CD4-positive, alpha-beta memory T cell (primary cell): ENCODE measurements around the gene RTP3. TPM values are rescaled to one million over a fixed set of nuclear protein-coding genes. Genes with fewer than 3 reads are reported as not detected.
A peak's percentile ranks its signal among the peaks of the same experiment; 100 is the strongest.

ENCODE experiments used
- CTCF ChIA-PET: fragments of 350-600 bp; sonication (Branson Sonifier 250); formaldehyde crosslinking; loops from one replicate; lab custom pipeline; 2021; ENCODE audit warnings: inconsistent platforms; ENCODE audit not compliant: partially characterized antibody; lab: Charles Lee
- POLR2A ChIA-PET: fragments of 350-600 bp; sonication (Branson Sonifier 250); formaldehyde crosslinking; loops from one replicate; lab custom pipeline; 2021; ENCODE audit not compliant: partially characterized antibody; lab: Charles Lee
- DNase-seq, 5 donors: peaks; one replicate each; pipeline versions ENCODE4 v3.0.0 to v3.0.0-alpha.2; 2020 to 2022; ENCODE audit warnings: mixed read lengths in 1 of 5
- H3K27ac ChIP-seq: one replicate; pipeline ENCODE4 v1.7.0; 2013; ENCODE audit warnings: low read depth, low read length
- H3K27me3 ChIP-seq: 2 replicates; pipeline ENCODE4 v1.7.0; 2013; ENCODE audit warnings: mild to moderate bottlenecking, low read length, moderate library complexity; ENCODE audit not compliant: insufficient read depth
- H3K36me3 ChIP-seq: 2 replicates; pipeline ENCODE4 v1.7.0; 2013; ENCODE audit warnings: mild to moderate bottlenecking, low read length, moderate library complexity; ENCODE audit not compliant: insufficient read depth
- H3K4me1 ChIP-seq: 2 replicates; pipeline ENCODE4 v1.7.0; 2013; ENCODE audit warnings: mild to moderate bottlenecking, low read length, moderate library complexity; ENCODE audit not compliant: insufficient read depth
- H3K4me3 ChIP-seq, 2 donors: one replicate each; pipeline ENCODE4 v1.7.0; 2013; ENCODE audit warnings: low read length in 2 of 2, mild to moderate bottlenecking in 1 of 2
- H3K9me3 ChIP-seq, 2 donors: one replicate each; pipeline ENCODE4 v1.7.0; 2013; ENCODE audit warnings: low read length in 2 of 2, control low read depth in 1 of 2; ENCODE audit not compliant: control insufficient read depth in 1 of 2
- H3K27ac Mint-ChIP-seq, 7 donors: one replicate each; pipeline ENCODE4 v1.8.0; 2020 to 2021; ENCODE audit warnings: mixed read lengths in 7 of 7, mild to moderate bottlenecking in 6 of 7, inconsistent platforms in 3 of 7, moderate library complexity in 3 of 7
- H3K27me3 Mint-ChIP-seq, 2 donors: one replicate each; pipeline ENCODE4 v1.8.0; 2020 to 2021; ENCODE audit warnings: mixed read lengths in 2 of 2
- H3K36me3 Mint-ChIP-seq, 2 donors: one replicate each; pipeline ENCODE4 v1.8.0; 2020 to 2021; ENCODE audit warnings: mixed read lengths in 2 of 2, inconsistent platforms in 1 of 2, mild to moderate bottlenecking in 1 of 2
- H3K4me1 Mint-ChIP-seq, 4 donors: one replicate each; pipeline ENCODE4 v1.8.0; 2020 to 2021; ENCODE audit warnings: mixed read lengths in 4 of 4, mild to moderate bottlenecking in 1 of 4
- H3K4me3 Mint-ChIP-seq, 8 donors: one replicate each; pipeline ENCODE4 v1.8.0; 2020 to 2021; ENCODE audit warnings: mixed read lengths in 8 of 8, mild to moderate bottlenecking in 7 of 8, moderate library complexity in 6 of 8, inconsistent platforms in 3 of 8
- H3K9me3 Mint-ChIP-seq, 8 donors: one replicate each; pipeline ENCODE4 v1.8.0; 2020 to 2021; ENCODE audit warnings: mixed read lengths in 8 of 8, mild to moderate bottlenecking in 5 of 8, inconsistent platforms in 3 of 8, moderate library complexity in 1 of 8
- intact Hi-C: fragments of 100-400 bp; cut with micrococcal nuclease; formaldehyde crosslinking; loops from one replicate; pipeline ENCODE4 v1.15.1; 2023
- polyA plus RNA-seq, 2 donors: library from polyadenylated mRNA; unstranded; fragments of 300-500 nt; fragmentation: Illumina TruSeq; gene quantifications; one replicate each; pipeline ENCODE4 v1.2.3, GENCODE V29; 2021
- total RNA-seq, 2 experiments: library from RNA; stranded (reverse); gene quantifications; one replicate each; pipeline ENCODE4 v1.2.3, GENCODE V29; 2021

RTP3 gene
- total and polyA plus RNA-seq, 4 experiments from 2014 or later = not detected

GRCh38 chr3:46508850-46509591 lies 11.2 kb downstream of the RTP3 start:
- Histone ChIP-seq H3K4me1 (no peaks in the 10 kb centered on the region), H3K4me3 (no peak overlapping the region), H3K9me3 (no peaks in the 10 kb centered on the region), H3K27me3 (no peaks in the 10 kb centered on the region), H3K36me3 (no peaks in the 10 kb centered on the region), H3K27ac (no peak overlapping the region)
- intact Hi-C loops = no loop called here
- H3K36me3 Mint-ChIP-seq = no peaks in the 10 kb centered on the region
- H3K4me1 Mint-ChIP-seq = peaks cover 4 to 7% (median 6%) of the 10 kb centered on the region in 4 donors
- CTCF ChIA-PET = interaction anchor here (1.0 to 2.1 kb wide), 4 partner anchors 9 to 120 kb away, joined by 3 to 16 read pairs (median 10); partner anchors contain the start of gene RTP3
- H3K4me3 Mint-ChIP-seq = no peak overlapping the region
- POLR2A ChIA-PET = no interaction called here
- H3K27ac Mint-ChIP-seq = no peak overlapping the region
- H3K9me3 Mint-ChIP-seq = no peaks in the 10 kb centered on the region
- DNase-seq = no peak
- peaks cover 2 to 5% of the 10 kb centered on the region in 2 donors for H3K27me3 Mint-ChIP-seq

- no peak for DNase-seq
- Mint-ChIP-seq H3K36me3 (no peaks in the 10 kb centered on the region), H3K4me3 (no peak overlapping the region), H3K9me3 (no peaks in the 10 kb centered on the region), H3K27me3 (peaks cover 2 to 5% of the 10 kb centered on the region in 2 donors), H3K27ac (no peak overlapping the region), H3K4me1 (peaks cover 4 to 6% (median 6%) of the 10 kb centered on the region in 4 donors)
- Histone ChIP-seq H3K9me3 (no peaks in the 10 kb centered on the region), H3K27me3 (no peaks in the 10 kb centered on the region), H3K4me3 (no peak overlapping the region), H3K36me3 (no peaks in the 10 kb centered on the region), H3K4me1 (no peaks in the 10 kb centered on the region), H3K27ac (no peak overlapping the region)
- POLR2A ChIA-PET = no interaction called here
- intact Hi-C loops = no loop called here
- CTCF ChIA-PET = interaction anchor here (1.0 to 2.1 kb wide), 4 partner anchors 10 to 119 kb away, joined by 3 to 16 read pairs (median 10); partner anchors contain the start of gene RTP3
These were observed 11.9 kb downstream of the RTP3 start for GRCh38 chr3:46509661-46510187.

- ChIA-PET CTCF (interaction anchor here (2.2 kb wide), 1 partner anchor 24 kb away, joined by 6 read pairs; no protein-coding TSS in a partner anchor), POLR2A (no interaction called here)
- H3K9me3 ChIP-seq = no peaks in the 10 kb centered on the region
- DNase-seq = no peak
- peaks cover 2 to 5% of the 10 kb centered on the region in 2 donors for H3K27me3 Mint-ChIP-seq
- H3K27me3 ChIP-seq = no peaks in the 10 kb centered on the region
- no peaks in the 10 kb centered on the region for H3K4me1 ChIP-seq
- H3K27ac Mint-ChIP-seq = peak overlapping the region in 1 of 7 donors; percentile 53
- H3K4me3 ChIP-seq = no peak overlapping the region
- no peaks in the 10 kb centered on the region for H3K36me3 ChIP-seq
- no peaks in the 10 kb centered on the region for H3K9me3 Mint-ChIP-seq
- H3K4me1 Mint-ChIP-seq = no peaks in the 10 kb centered on the region
- intact Hi-C loops = no loop called here
- no peaks in the 10 kb centered on the region for H3K36me3 Mint-ChIP-seq
- H3K4me3 Mint-ChIP-seq = no peak overlapping the region
- H3K27ac ChIP-seq = no peak overlapping the region
These were observed 14.5 kb downstream of the RTP3 start for GRCh38 chr3:46512191-46512749.

DNA sequence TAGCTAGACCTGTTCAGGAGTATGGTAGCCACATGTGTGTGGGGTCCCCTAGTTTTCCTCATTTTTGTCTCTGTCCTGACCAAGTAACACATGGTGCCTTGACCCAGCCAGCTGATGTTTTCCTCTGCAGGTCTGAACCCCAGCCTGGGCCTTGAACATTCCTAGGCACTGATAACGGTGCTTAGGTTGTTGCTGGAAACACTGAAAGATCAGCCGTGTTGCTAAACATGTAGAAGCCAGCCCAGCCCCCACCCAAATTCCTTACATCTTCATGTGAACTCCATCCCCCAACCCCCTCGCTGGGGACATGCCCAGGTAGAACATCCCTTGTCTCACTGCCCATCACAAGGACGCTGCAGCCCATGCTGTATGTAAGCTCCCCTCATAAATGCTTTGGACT lies 18.7 kb downstream of the RTP3 start:
- peak overlapping the region in 1 of 7 donors; percentile 29 for H3K27ac Mint-ChIP-seq
- H3K27ac ChIP-seq = no peak overlapping the region
- H3K4me1 ChIP-seq = no peaks in the 10 kb centered on the region
- DNase-seq = no peak
- H3K4me1 Mint-ChIP-seq = peaks cover 0 to 5% (median 0%) of the 10 kb centered on the region in 4 donors
- ChIA-PET POLR2A (no interaction called here), CTCF (interaction anchor here (1.3 to 1.4 kb wide), 2 partner anchors 22 to 28 kb away, joined by 3 to 6 read pairs; no protein-coding TSS in a partner anchor)
- peaks cover 1 to 2% of the 10 kb centered on the region in 2 donors for H3K27me3 Mint-ChIP-seq
- no peak overlapping the region for H3K4me3 ChIP-seq
- no peaks in the 10 kb centered on the region for H3K9me3 Mint-ChIP-seq
- intact Hi-C loops = no loop called here
- no peaks in the 10 kb centered on the region for H3K36me3 ChIP-seq
- no peaks in the 10 kb centered on the region for H3K27me3 ChIP-seq
- H3K9me3 ChIP-seq = no peaks in the 10 kb centered on the region
- H3K36me3 Mint-ChIP-seq = no peaks in the 10 kb centered on the region
- no peak overlapping the region for H3K4me3 Mint-ChIP-seq

GRCh38 chr3:46517016-46517783 lies 19.4 kb downstream of the RTP3 start:
- CTCF ChIA-PET = interaction anchor here (1.0 to 1.4 kb wide), 2 partner anchors 29 to 41 kb away, joined by 3 to 6 read pairs; no protein-coding TSS in a partner anchor
- Histone ChIP-seq H3K4me3 (no peak overlapping the region), H3K9me3 (no peaks in the 10 kb centered on the region), H3K27me3 (no peaks in the 10 kb centered on the region), H3K27ac (no peak overlapping the region), H3K4me1 (no peaks in the 10 kb centered on the region), H3K36me3 (no peaks in the 10 kb centered on the region)
- Mint-ChIP-seq H3K27ac (no peak overlapping the region), H3K4me3 (no peak overlapping the region), H3K4me1 (peaks cover 0 to 5% (median 0%) of the 10 kb centered on the region in 4 donors), H3K36me3 (no peaks in the 10 kb centered on the region), H3K9me3 (no peaks in the 10 kb centered on the region), H3K27me3 (peaks cover 1 to 2% of the 10 kb centered on the region in 2 donors)
- intact Hi-C loops = no loop called here
- DNase-seq = no peak
- POLR2A ChIA-PET = no interaction called here

DNA sequence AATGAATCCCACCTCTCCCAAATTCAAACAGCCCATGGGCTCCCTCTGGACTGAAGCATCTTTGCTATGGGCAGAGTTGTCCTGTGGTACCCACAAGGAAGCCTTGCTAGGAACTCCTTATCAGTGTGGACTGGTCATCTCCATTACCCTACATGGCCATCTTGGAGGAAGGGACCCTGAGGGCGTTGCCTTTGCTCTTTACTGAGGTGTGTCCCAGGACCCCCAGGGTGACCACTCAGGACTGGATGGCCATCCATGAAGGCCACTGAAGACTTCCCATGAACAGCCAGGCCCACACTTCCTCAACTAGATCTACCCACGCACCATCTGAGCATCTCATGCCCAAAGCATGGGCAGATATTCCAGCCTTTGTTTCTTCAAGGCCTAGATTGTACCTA lies 20.0 kb downstream of the RTP3 start:
- Mint-ChIP-seq H3K36me3 (no peaks in the 10 kb centered on the region), H3K9me3 (no peaks in the 10 kb centered on the region), H3K27ac (no peak overlapping the region), H3K27me3 (no peaks in the 10 kb centered on the region), H3K4me1 (peaks cover 0 to 5% (median 0%) of the 10 kb centered on the region in 4 donors), H3K4me3 (no peak overlapping the region)
- ChIA-PET POLR2A (no interaction called here), CTCF (interaction anchor here (1.0 to 1.4 kb wide), 2 partner anchors 29 to 41 kb away, joined by 3 to 6 read pairs; no protein-coding TSS in a partner anchor)
- no peak for DNase-seq
- Histone ChIP-seq H3K27ac (no peak overlapping the region), H3K4me1 (no peaks in the 10 kb centered on the region), H3K9me3 (no peaks in the 10 kb centered on the region), H3K4me3 (no peak overlapping the region), H3K27me3 (no peaks in the 10 kb centered on the region), H3K36me3 (no peaks in the 10 kb centered on the region)
- intact Hi-C loops = no loop called here
